Activated naive CD4-positive, alpha-beta T cell treated with anti-CD3 and anti-CD28 coated beads, Interleukin-2, amount 10 ng/mL, durations not matched to agents 5 hours and 36 hours (primary cell): Measurements from ENCODE around the gene LMAN2L. TPM values are rescaled to one million over a fixed set of nuclear protein-coding genes. Genes with fewer than 3 reads are reported as not detected.

Source experiments
- total RNA-seq, 2 experiments: library from RNA; stranded (reverse); gene quantifications; one replicate each; pipeline ENCODE4 v1.2.3, GENCODE V29; 2021

LMAN2L gene
- 1 to 10 TPM; 7.0 to 7.5 TPM for total RNA-seq

GRCh38 chr2:96739633-96740428 lies at the start of gene LMAN2L:
Gene LMAN2L, minus strand, starts transcription at chr2:96740064. Its CDS starts 24 bp downstream, at chr2:96740040.

GRCh38 chr2:96760036-96760985 lies 20.4 kb upstream of the LMAN2L start, which contains the start of gene CNNM4:
Gene CNNM4, plus strand, starts transcription at chr2:96760902. Its CDS starts 98 bp downstream, at chr2:96761000.

Other genes with a start within 250 kb of the LMAN2L start
- gene NEURL3, start 234.7 kb downstream of the LMAN2L start, total RNA-seq = not detected
- gene ARID5A, start 203.3 kb downstream of the LMAN2L start, total RNA-seq = 10 to 100 TPM; 74.4 to 74.6 TPM
- gene KANSL3, start 101.8 kb downstream of the LMAN2L start, total RNA-seq = 10 to 100 TPM; 45.7 to 48.9 TPM
- not detected for gene FER1L5, start 97.3 kb downstream of the LMAN2L start, total RNA-seq
- 1 to 10 TPM; 6.8 to 7.6 TPM for gene CNNM4, start 20.8 kb upstream of the LMAN2L start, total RNA-seq
- gene CNNM3, start 76.2 kb upstream of the LMAN2L start, total RNA-seq = 10 to 100 TPM; 27.9 to 29.2 TPM
- 10 to 100 TPM; 15.2 to 16.5 TPM for gene ANKRD23, start 104.0 kb upstream of the LMAN2L start, total RNA-seq
- 10 to 100 TPM; 30.8 to 32.0 TPM for gene ANKRD39, start 118.0 kb upstream of the LMAN2L start, total RNA-seq
- 10 to 100 TPM; 36.6 to 37.7 TPM for gene SEMA4C, start 130.0 kb upstream of the LMAN2L start, total RNA-seq
- 1 to 10 TPM; 1.3 to 1.6 TPM for gene FAM178B, start 246.5 kb upstream of the LMAN2L start, total RNA-seq